Myocyte (in vitro differentiated cells): ENCODE results near the gene TSPO2. TPM values are rescaled to one million over a fixed set of nuclear protein-coding genes. Genes with fewer than 3 reads are reported as not detected.

ENCODE experiments used
- DNase-seq: peaks from one replicate; pipeline ENCODE4 v3.0.0-alpha.2; 2012; ENCODE audit warnings: low read depth
- total RNA-seq: library from RNA; depleted of rRNA; stranded (reverse); fragments of >200 nt; gene quantifications from 2 replicates; pipeline ENCODE4 v1.2.3, GENCODE V29; 2014

The TSPO2 gene
- total RNA-seq, 1 donor from 2014 or later: not detected

GRCh38 chr6:41027241-41027640 lies 15.0 kb upstream of the TSPO2 start:
- DNase-seq: no peak

- DNase-seq: peak; percentile 80
Observed at GRCh38 chr6:41027799-41028560, 14.3 kb upstream of the TSPO2 start.

DNA sequence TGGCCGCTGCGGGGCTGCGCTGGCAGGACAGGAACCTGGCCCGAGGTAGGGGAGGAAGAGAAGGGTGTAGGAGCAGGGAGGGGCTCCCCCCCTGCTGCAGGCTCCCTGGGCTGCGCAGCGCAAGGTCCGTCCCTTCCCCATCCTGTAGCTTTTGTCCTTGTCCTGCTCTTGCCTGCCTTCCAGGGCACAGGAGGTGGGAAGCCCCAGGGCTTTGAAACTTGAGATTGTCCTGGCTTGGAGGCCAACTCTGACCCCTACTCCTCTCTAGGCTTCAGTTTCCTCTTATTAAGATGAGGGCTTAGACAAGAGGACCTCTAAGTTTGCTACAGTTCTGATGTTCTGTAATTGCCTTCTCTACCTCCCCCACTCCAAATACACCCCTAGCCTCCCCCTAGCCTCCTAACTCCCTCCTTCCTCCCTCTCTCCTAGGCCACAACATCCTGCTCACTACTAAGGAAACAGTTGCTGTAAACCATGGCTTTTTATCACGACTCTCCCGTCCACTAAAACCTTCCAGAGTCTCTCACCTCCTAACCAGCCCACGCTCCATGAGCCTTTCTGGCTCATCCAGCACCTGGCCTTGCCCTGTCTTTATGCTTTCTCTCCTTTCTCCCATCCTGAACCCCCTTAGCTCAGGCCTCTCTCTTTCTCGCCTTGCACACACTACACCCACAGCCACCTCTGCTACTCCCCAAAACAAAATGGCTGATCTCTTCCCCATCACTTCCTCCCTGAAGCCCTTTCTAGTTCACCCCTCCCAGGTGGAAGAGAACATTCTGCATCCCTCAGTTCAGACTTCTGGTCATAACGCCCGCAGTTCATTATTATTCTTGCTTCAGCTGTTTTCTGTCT lies 13.5 kb upstream of the TSPO2 start:
- DNase-seq: no peak

GRCh38 chr6:41032830-41033229 lies 9.4 kb upstream of the TSPO2 start:
- no peak for DNase-seq

DNA sequence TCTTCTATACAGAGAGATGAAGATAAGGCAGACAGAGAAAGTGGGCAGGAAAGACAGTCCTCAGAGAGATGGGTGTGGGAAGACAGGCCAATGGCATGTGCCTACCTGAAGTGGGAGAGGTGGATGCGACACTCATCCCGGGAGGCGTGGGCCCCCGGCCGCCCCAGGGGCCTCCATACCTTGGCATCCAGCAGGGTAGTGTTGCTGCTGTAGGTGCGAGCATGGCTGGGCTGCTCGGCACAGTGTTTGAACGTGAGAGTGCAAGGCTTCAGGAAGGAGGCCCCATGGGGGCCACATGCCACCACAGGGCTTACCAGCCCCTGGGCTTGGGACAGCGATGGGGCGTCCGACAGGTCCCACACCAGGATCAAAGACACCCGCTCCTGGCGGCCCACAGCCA lies 8.5 kb upstream of the TSPO2 start:
- no peak for DNase-seq

DNA sequence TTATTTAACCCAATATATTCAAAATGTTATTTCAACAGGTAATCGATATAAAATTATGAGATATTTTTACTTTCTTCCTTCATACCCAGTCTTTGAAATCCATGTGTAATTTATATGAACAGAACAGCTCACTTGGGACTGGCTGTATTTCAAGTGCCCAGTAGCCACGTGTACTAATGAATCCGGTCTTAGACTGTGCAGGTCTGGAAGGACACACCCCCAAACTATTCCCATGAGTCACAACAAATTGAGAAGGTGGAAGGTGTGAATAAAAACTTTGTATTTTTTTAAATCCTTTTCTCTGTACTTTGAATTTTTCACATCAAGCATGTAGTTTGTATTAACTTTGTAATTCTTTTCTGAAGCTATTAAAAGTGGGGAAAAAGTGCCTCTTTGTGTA lies 6.1 kb upstream of the TSPO2 start:
- DNase-seq: no peak

- no peak for DNase-seq
Observed at GRCh38 chr6:41036601-41037000, 5.7 kb upstream of the TSPO2 start.

DNA sequence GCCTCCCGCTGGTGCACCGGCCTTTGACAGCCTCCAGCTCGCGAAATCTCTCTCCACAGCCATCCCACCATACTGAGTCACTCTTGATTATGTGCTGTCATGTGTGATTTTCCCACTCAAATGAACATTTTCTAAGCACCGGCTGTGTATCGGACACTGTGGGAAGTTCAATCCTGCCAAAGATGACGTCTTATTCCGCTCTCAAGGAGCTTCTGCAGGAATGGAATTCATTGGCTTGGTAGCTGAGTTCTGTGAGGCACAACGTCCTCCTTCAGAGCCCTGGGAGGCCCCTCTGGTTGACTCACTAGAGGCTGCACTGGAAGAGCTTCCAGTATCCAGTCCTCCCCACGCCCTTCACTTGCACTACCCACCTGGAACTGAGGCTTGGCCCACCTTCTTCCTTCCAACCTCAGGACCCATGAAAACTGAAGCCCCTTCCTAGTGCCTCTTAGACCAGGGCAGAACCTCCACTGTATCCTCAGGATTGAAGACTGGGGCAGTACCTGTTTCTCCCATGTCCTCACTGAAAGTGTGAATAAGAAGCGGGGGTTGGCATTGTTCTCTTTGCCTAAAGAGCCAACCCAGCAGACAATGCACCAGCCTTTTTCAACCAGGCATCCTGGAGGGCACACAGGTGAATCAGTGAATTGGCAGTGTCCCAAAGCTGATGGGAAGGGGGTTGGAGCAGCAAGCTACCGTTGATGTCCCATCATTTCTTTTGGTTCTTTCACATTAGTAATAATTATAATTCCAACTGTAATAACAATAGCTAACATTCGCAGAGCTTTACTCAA lies 5.0 kb upstream of the TSPO2 start:
- DNase-seq: no peak

DNA sequence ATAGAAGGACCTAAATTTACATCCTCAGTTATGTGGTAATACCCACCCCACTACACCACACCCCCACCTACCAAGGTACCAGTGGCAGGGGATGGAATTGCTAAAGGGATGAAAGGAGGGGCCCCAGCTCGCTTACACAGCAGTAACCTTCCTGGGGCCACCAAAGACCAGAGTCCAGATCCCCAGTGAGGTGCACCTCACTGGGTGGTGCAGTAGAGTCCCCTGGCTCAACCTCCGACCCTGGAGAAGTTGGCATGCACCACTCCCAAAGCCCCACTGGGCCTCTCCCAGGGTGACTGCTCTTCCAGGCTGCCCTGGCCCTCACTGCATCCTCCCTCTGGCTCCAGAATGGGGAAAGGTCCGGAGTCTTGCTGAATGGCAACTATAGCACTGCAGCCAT lies 4.1 kb upstream of the TSPO2 start:
- no peak for DNase-seq

GRCh38 chr6:41039060-41039998 lies 2.9 kb upstream of the TSPO2 start, which contains the start of gene UNC5CL:
Gene UNC5CL, minus strand, starts transcription at chr6:41039221. Its CDS starts 4,147 bp downstream, at chr6:41035074.
- no peak for DNase-seq

GRCh38 chr6:41040101-41040939 lies 1.9 kb upstream of the TSPO2 start:
- DNase-seq: peak; percentile 49

DNA sequence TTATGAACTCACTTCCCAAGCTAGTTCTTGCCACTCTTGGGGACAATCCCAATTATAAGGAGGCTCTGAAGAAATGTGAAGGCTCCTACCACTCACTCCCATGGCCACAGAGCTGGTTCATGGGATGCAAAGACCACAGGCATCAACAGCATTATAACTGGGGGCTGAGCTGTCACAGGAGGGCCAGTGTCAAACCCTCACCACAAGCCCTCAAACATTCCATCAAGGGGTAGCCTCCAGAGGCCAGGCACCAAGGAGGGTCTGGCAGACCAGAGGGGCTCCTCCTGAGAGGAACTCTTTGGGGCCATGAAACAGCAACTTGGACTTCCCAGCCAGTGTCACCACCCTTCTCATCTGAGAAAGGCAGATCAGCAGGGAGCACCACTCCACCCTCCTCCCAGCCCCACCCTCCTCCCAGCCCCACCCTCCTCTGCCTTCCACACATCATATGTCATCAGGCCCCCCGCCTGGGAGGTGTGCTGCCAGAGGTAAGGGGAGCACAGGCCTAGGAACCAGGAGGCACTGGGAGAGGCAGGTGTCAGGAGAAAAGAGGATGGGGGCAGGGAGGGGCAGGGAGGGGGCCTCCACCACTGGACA lies 1.2 kb upstream of the TSPO2 start:
- DNase-seq: no peak

GRCh38 chr6:41043151-41043550 lies 884 bp downstream of the TSPO2 start:
- no peak for DNase-seq

DNA sequence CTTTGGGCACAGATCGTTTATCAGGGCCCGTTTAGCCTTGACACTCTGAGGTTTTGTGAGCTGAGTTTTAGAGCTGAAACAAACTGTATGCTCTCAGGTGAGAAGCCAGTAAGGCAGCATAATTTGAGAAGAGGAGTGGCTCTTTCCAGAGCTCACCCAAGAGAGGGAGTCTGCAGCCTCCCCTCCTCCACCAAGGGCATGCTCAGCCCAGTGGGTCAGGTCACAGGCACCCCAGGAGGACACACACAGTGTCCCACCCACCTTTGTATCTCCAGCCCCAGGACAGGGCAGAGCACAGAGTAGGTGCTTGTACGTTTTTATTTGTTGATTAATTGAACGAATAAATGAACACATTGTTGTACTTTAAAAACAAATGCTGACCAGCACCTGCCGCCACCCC lies 3.4 kb downstream of the TSPO2 start:
- no peak for DNase-seq

- no peak for DNase-seq
Observed at GRCh38 chr6:41046084-41046483, 3.8 kb downstream of the TSPO2 start.

- DNase-seq: no peak
Observed at GRCh38 chr6:41047306-41047705, 5.0 kb downstream of the TSPO2 start.

DNA sequence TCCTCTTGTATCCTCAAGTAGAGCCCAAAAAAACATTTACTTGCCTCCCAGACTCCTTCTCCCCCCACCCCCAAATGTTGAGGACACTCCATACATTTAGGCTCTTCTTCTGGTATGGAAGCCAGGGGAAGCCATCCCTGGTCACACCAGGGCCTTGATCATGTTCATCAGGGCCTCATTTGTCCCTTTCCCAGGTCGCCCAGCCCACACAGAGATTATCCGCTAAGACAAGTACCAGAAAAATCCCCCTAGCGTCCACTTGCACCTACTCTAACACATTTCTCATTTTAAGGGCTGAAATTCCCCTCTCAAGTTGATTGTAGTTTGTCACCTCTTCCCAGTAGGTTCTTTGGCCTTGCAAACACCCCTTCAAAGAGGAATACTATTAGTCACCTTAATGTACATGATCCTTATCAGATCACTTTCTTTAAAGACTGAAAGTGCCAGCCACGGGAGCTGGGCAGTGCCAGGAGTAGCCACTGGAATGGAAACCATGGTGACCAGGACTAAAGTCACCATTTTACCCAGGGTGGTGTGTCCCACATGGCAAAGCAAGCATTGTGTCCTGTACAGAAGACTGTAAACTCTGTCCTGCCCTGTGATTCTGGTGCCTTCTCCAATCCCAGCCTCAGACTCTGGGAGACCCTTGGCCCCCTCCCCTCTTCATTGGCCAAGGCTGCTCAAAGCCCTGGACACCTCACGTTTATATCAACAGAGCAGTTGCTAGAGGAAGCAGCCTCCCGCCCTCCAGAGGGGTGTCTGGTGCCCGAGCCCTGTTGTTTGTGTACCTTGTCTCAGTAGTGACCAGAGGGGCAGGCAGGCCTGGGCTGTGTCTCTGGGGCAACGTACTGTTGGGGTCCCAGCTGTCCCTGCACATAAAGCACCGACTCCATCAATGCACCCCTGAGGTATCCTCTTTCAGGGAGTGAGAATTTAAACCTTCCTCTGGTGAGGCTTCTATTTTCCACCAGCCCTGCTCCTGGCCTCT lies 5.8 kb downstream of the TSPO2 start:
- no peak for DNase-seq

- DNase-seq: peak; percentile 83
Observed at GRCh38 chr6:41049521-41049920, 7.3 kb downstream of the TSPO2 start.
